Body of pancreas (tissue), 4 donors: ENCODE measurements around the gene PNRC1. TPM values are rescaled to one million over a fixed set of nuclear protein-coding genes. Genes with fewer than 3 reads are reported as not detected.

ENCODE experiments used
- ATAC-seq: fragments of 150-250 bp; one replicate; pipeline ENCODE4 v1.9.1; 2016
- DNase-seq, 4 donors: peaks; one replicate each; pipeline ENCODE4 v3.0.0-alpha.2; 2019
- H3K27ac ChIP-seq, 4 donors: fragments of 200-600 bp; sonication (generic); 1 replicate in 3 of 4; 2 replicates in 1 of 4; pipeline versions ENCODE4 v1.5.1 to v1.6.1; 2016 to 2019; ENCODE audit warnings: mild to moderate bottlenecking in 1 of 4, mixed read lengths in 1 of 4, moderate library complexity in 1 of 4
- H3K27me3 ChIP-seq, 2 donors: fragments of 200-600 bp; sonication (generic); one replicate each; pipeline ENCODE4 v1.6.0; 2016; ENCODE audit warnings: mild to moderate bottlenecking in 1 of 2
- H3K36me3 ChIP-seq, 2 donors: fragments of 200-600 bp; sonication (generic); replicated peaks in 1 of 2; 2 replicates each; pipeline ENCODE4 v1.5.1; 2016; ENCODE audit warnings: low read depth in 2 of 2; ENCODE audit not compliant: insufficient read depth in 1 of 2
- H3K4me1 ChIP-seq: fragments of 200-600 bp; sonication (generic); one replicate; pipeline ENCODE4 v1.6.0; 2016
- H3K4me3 ChIP-seq, 2 donors: fragments of 200-600 bp; sonication (generic); 1 replicate in 1 of 2; 2 replicates in 1 of 2; pipeline ENCODE4 v1.5.1; 2016 to 2019
- H3K9me3 ChIP-seq, 3 donors: fragments of 200-600 bp; sonication (generic); 1 replicate in 2 of 3; 2 replicates in 1 of 3; pipeline ENCODE4 v1.5.1; 2016
- CTCF ChIP-seq, 7 experiments: fragments of 450-650 bp in 4 of 7; fragments of 200-600 bp in 3 of 7; sonication (generic) in 3 of 7; IDR thresholded peaks; one replicate each; pipeline ENCODE4 v1.5.1; 2016 to 2019; ENCODE audit warnings: antibody characterized with exemption in 7 of 7
- POLR2A ChIP-seq, 3 donors: fragments of 450-650 bp; IDR thresholded peaks; one replicate each; pipeline ENCODE4 v1.6.1; 2016; ENCODE audit warnings: antibody characterized with exemption in 3 of 3, mild to moderate bottlenecking in 2 of 3
- WGBS, 2 donors: methylation state at CpG; one replicate each; pipeline ENCODE4 v1.1.5; 2017; 5-methylcytosine and 5-hydroxymethylcytosine counted together
- intact Hi-C: fragments of 100-400 bp; cut with DNase I; formaldehyde crosslinking; loops from one replicate; pipeline ENCODE4 v1.15.1; 2023
- total RNA-seq, 2 donors: library from RNA; depleted of rRNA; stranded (reverse); fragments of >200 nt; gene quantifications; one replicate each; pipeline ENCODE4 v1.1.0, GENCODE V29; 2016

PNRC1 gene
- total RNA-seq, 2 donors from 2014 or later, result 133 to 179 TPM

DNA sequence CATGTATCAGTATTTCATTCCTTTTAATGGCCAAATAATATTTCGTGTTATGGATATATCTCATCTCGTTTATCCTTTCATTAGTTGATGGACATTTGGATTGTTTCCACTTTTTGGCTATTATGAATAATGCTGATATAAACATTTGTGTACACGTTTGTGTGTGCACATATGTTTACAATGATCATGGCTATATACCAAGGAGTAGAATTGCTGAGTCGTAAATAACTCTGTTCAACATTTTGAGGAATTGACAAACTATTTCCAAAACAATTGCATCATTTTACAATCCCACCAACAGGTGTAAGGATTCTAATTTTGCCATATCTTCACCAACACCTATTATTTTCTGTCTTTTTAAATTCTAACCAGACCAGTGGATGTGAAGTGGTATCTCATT is 26.3 kb upstream of the PNRC1 start:
- TF ChIP-seq CTCF (IDR thresholded peaks at IDR 0.05) (no peak), POLR2A (IDR thresholded peaks at IDR 0.05) (no peak)
- no peak for ATAC-seq

GRCh38 chr6:89057759-89058158 is 22.8 kb upstream of the PNRC1 start:
- H3K27me3 ChIP-seq, result no peaks in the 10 kb centered on the region
- H3K9me3 ChIP-seq, result no peaks in the 10 kb centered on the region
- no peak overlapping the region for H3K4me3 ChIP-seq
- 74 to 85% methylated on average over 2 of the region's 2 CpGs for WGBS, 2 donors
- no peaks in the 10 kb centered on the region for H3K4me1 ChIP-seq
- H3K27ac ChIP-seq, result no peak overlapping the region
- H3K36me3 ChIP-seq, result no peaks in the 10 kb centered on the region
- intact Hi-C loops, result no loop called here
- TF ChIP-seq CTCF (IDR thresholded peaks at IDR 0.05), result no peak
- no peak for TF ChIP-seq POLR2A (IDR thresholded peaks at IDR 0.05)
- DNase-seq (no peak), ATAC-seq (no peak)

More for the DNA sequence above, 26.3 kb upstream of the PNRC1 start:
- 81 to 92% methylated on average over 4 of the region's 4 CpGs for WGBS, 2 donors
- intact Hi-C loops, result no loop called here
- Histone ChIP-seq H3K36me3 (no peaks in the 10 kb centered on the region), H3K4me3 (no peak overlapping the region), H3K4me1 (peaks cover 16% of the 10 kb centered on the region), H3K27me3 (no peaks in the 10 kb centered on the region), H3K27ac (no peak overlapping the region), H3K9me3 (no peaks in the 10 kb centered on the region)
- no peak for DNase-seq

GRCh38 chr6:89058627-89059026 is 21.9 kb upstream of the PNRC1 start:
- TF ChIP-seq POLR2A (IDR thresholded peaks at IDR 0.05), result no peak
- no peak for TF ChIP-seq CTCF (IDR thresholded peaks at IDR 0.05)
- H3K9me3 ChIP-seq, result no peaks in the 10 kb centered on the region
- intact Hi-C loops, result no loop called here
- WGBS, 2 donors, result 67 to 73% methylated on average over 5 of the region's 5 CpGs
- no peaks in the 10 kb centered on the region for H3K36me3 ChIP-seq
- ATAC-seq (no peak), DNase-seq (no peak)
- H3K27me3 ChIP-seq, result no peaks in the 10 kb centered on the region
- H3K27ac ChIP-seq, result no peak overlapping the region
- H3K4me3 ChIP-seq, result no peak overlapping the region
- H3K4me1 ChIP-seq, result no peaks in the 10 kb centered on the region

DNA sequence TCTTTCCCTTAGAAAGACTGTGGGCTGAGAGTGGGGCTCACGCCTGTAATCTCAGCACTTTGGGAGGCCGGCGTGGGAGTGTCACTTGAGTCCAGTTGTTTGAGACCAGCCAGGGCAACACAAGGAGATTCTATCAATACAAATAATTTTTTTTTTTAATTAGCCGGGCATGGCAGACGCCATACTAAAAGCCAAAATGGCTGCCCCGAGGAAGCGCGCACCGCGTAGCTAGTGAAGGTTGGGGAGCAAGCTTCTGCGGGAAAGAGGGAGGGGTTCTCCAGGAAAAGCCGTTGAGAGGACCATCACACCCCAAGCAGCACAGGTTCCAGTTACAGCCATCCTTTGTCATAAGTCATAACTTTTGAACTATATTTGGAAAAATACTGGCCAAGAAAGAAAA is 21.3 kb upstream of the PNRC1 start:
- ATAC-seq, result no peak
- 90 to 92% methylated on average over 11 to 12 of the region's 12 CpGs for WGBS, 2 donors

More for the DNA sequence above, 21.3 kb upstream of the PNRC1 start:
- Histone ChIP-seq H3K27me3 (no peaks in the 10 kb centered on the region), H3K27ac (no peak overlapping the region), H3K36me3 (no peaks in the 10 kb centered on the region), H3K9me3 (no peaks in the 10 kb centered on the region), H3K4me1 (no peaks in the 10 kb centered on the region), H3K4me3 (no peak overlapping the region)
- no peak for DNase-seq
- intact Hi-C loops, result no loop called here
- TF ChIP-seq POLR2A (IDR thresholded peaks at IDR 0.05), result no peak
- no peak for TF ChIP-seq CTCF (IDR thresholded peaks at IDR 0.05)
